AG04450 (cell line): ENCODE measurements around the gene NPRL2. TPM values are rescaled to one million over a fixed set of nuclear protein-coding genes. Genes with fewer than 3 reads are reported as not detected.
A peak's percentile ranks its signal among the peaks of the same experiment; 100 is the strongest.

Source experiments
- CTCF ChIA-PET: fragments of 300-600, 350-600 bp; formaldehyde crosslinking; extraction: SDS; loops from one replicate; lab custom pipeline; 2022; ENCODE audit warnings: antibody characterized with exemption, inconsistent platforms; lab: Charles Lee
- POLR2A ChIA-PET: fragments of 350-600 bp; formaldehyde crosslinking; extraction: SDS; loops from one replicate; lab custom pipeline; 2021; ENCODE audit warnings: antibody characterized with exemption, inconsistent platforms; lab: Yijun Ruan, JAX
- DNase-seq: peaks from one replicate; pipeline ENCODE4 v3.0.0-alpha.2; 2011; ENCODE audit warnings: low read depth, low spot score
- H3K27ac ChIP-seq: one replicate; pipeline ENCODE4 v1.5.1; 2012; ENCODE audit warnings: low read depth, low read length, control low read depth
- H3K27me3 ChIP-seq: one replicate; pipeline ENCODE4 v1.6.0; 2012; ENCODE audit warnings: low read length; ENCODE audit not compliant: control insufficient read depth, insufficient read depth
- H3K4me3 ChIP-seq: 2 replicates; pipeline ENCODE4 v1.5.1; 2011; ENCODE audit warnings: mild to moderate bottlenecking, low read depth, low read length, control low read depth
- H3K9me3 ChIP-seq: 2 replicates; pipeline ENCODE4 v1.5.1; 2012; ENCODE audit warnings: low read length; ENCODE audit not compliant: control insufficient read depth, insufficient read depth
- CTCF ChIP-seq: IDR thresholded peaks from 2 replicates; pipeline ENCODE4 v1.5.1; 2011; ENCODE audit warnings: low read depth, low read length, control low read depth, inconsistent platforms
- polyA plus RNA-seq: library from polyadenylated mRNA; depleted of rRNA; stranded (reverse); fragments of >200 nt; gene quantifications from 2 replicates; pipeline ENCODE4 v1.2.3, GENCODE V29; 2011

NPRL2 gene
- polyA plus RNA-seq, 1 experiment = 25.6 TPM

GRCh38 chr3:50342813-50343633 lies 7.6 kb downstream of the NPRL2 start:
- no peak for DNase-seq

GRCh38 chr3:50341996-50342650 lies 8.5 kb downstream of the NPRL2 start:
- H3K4me3 ChIP-seq = no peak overlapping the region
- no peaks in the 10 kb centered on the region for H3K27me3 ChIP-seq
- H3K27ac ChIP-seq = no peak overlapping the region
- no peak for DNase-seq
- ChIA-PET CTCF (no interaction called here), POLR2A (no interaction called here)
- TF ChIP-seq CTCF = no peak
- H3K9me3 ChIP-seq = no peaks in the 10 kb centered on the region; the same call in 1 of the 2 replicates

More at GRCh38 chr3:50342813-50343633, 7.6 kb downstream of the NPRL2 start:
- Histone ChIP-seq H3K27ac (no peak overlapping the region), H3K27me3 (no peaks in the 10 kb centered on the region), H3K9me3 (no peaks in the 10 kb centered on the region), H3K4me3 (no peak overlapping the region)
- ChIA-PET POLR2A (no interaction called here), CTCF (interaction anchor here (1.0 to 1.1 kb wide), 2 partner anchors 200 to 207 kb away, joined by 3 read pairs; no protein-coding TSS in a partner anchor)
- no peak for TF ChIP-seq CTCF

GRCh38 chr3:50341537-50341936 lies 9.0 kb downstream of the NPRL2 start:
- ChIA-PET CTCF (no interaction called here), POLR2A (interaction anchor here (0.6 to 1.0 kb wide), 2 partner anchors 12 to 81 kb away, joined by 3 to 5 read pairs; no protein-coding TSS in a partner anchor)

GRCh38 chr3:50340448-50341329 lies 9.9 kb downstream of the NPRL2 start, which contains the start of gene RASSF1:
Gene RASSF1, minus strand, starts transcription at chr3:50340836. Its CDS starts 31 bp downstream, at chr3:50340805.
- no peaks in the 10 kb centered on the region for H3K27me3 ChIP-seq
- POLR2A ChIA-PET = interaction anchor here (0.6 to 1.0 kb wide), 4 partner anchors 10 to 82 kb away, joined by 3 to 9 read pairs (median 5); partner anchors contain the start of genes CYB561D2 and NPRL2
- DNase-seq = no peak
- H3K27ac ChIP-seq = peak within 1 kb of the TSS; percentile 65
- H3K4me3 ChIP-seq = peak within 1 kb of the TSS; percentile 58
- CTCF ChIA-PET = interaction anchor here (1.1 kb wide), 1 partner anchor 16 kb away, joined by 4 read pairs; no protein-coding TSS in a partner anchor
- TF ChIP-seq CTCF = no peak
- no peaks in the 10 kb centered on the region; the same call in 1 of the 2 replicates for H3K9me3 ChIP-seq

More at GRCh38 chr3:50341537-50341936, 9.0 kb downstream of the NPRL2 start:
- H3K27me3 ChIP-seq = no peaks in the 10 kb centered on the region
- no peak for DNase-seq
- H3K4me3 ChIP-seq = peak overlapping the region; percentile 58
- no peak for TF ChIP-seq CTCF
- no peak overlapping the region for H3K27ac ChIP-seq
- H3K9me3 ChIP-seq = no peaks in the 10 kb centered on the region; the same call in 1 of the 2 replicates
